K562 (cell line): ENCODE data around the gene CYSRT1. TPM values are rescaled to one million over a fixed set of nuclear protein-coding genes. Genes with fewer than 3 reads are reported as not detected.

Experiments
- ATAC-seq: fragments of 200-7000 bp; cut with Tn5 transposase; 3 replicates; pipeline ENCODE4 v1.9.1; 2020; ENCODE audit warnings: moderate library complexity
- BruUV-seq: library from RNA; stranded (reverse); fragments of 400-500 nt; replicated peaks from 2 replicates; lab custom pipeline; 2021; lab: Mats Ljungman, UMichigan
- CTCF ChIA-PET: fragments of 300-600 bp; formaldehyde crosslinking; extraction: SDS; loops from one replicate; lab custom pipeline; 2021; ENCODE audit warnings: low intra/inter-chr PET ratio; lab: Yijun Ruan, JAX
- POLR2A ChIA-PET: fragments of 300-600, 350-650 bp; sonication (Branson Sonifier 250); formaldehyde crosslinking; extraction: SDS; loops from one replicate; lab custom pipeline; 2021; ENCODE audit warnings: antibody characterized with exemption, inconsistent platforms; lab: Yijun Ruan, JAX
- DNase-seq, 4 experiments: peaks; one replicate each; pipeline versions ENCODE4 v3.0.0 to v3.0.0-alpha.2; 2011 to 2018; ENCODE audit warnings: low spot score in 3 of 4, mixed read lengths in 3 of 4; ENCODE audit errors: extremely low read depth in 1 of 4
- FAIRE-seq: peaks from 2 replicates; lab custom pipeline; 2011; peaks lifted over from hg19 to GRCh38; lab: Jason Lieb, UNC
- H2AFZ ChIP-seq: 2 replicates; pipeline ENCODE4 v1.6.0; 2011; ENCODE audit warnings: low read depth, low read length, control low read depth, inconsistent platforms
- H3K27ac ChIP-seq: fragments of 200-600 bp; 3 replicates; pipeline ENCODE4 v1.8.0; 2011; ENCODE audit warnings: low read depth, mild to moderate bottlenecking, control low read depth, inconsistent platforms, low read length, moderate library complexity, mixed read lengths; ENCODE audit errors: extremely low read depth
- H3K27me3 ChIP-seq, 2 experiments: fragments of 300-600 bp in 1 of 2; 2 replicates in 1 of 2; 3 replicates in 1 of 2; pipeline versions ENCODE4 v1.6.0 to v1.8.0; 2011; ENCODE audit warnings: inconsistent platforms in 2 of 2, low read length in 2 of 2, mild to moderate bottlenecking in 1 of 2, mixed read lengths in 1 of 2, moderate library complexity in 1 of 2; ENCODE audit not compliant: control insufficient read depth in 2 of 2, insufficient read depth in 2 of 2
- H3K36me3 ChIP-seq: fragments of 300-600 bp; 3 replicates; pipeline ENCODE4 v1.8.0; 2011; ENCODE audit warnings: mild to moderate bottlenecking, low read length, inconsistent platforms; ENCODE audit not compliant: control insufficient read depth, insufficient read depth
- H3K4me1 ChIP-seq, 2 experiments: fragments of 200-600 bp in 1 of 2; replicated peaks in 1 of 2; 2 replicates in 1 of 2; 3 replicates in 1 of 2; pipeline versions ENCODE4 v1.5.1 to v1.8.0; 2011; ENCODE audit warnings: inconsistent platforms in 2 of 2, low read length in 2 of 2, mild to moderate bottlenecking in 1 of 2, mixed read lengths in 1 of 2, moderate library complexity in 1 of 2; ENCODE audit not compliant: control insufficient read depth in 2 of 2, insufficient read depth in 2 of 2
- H3K4me2 ChIP-seq: 2 replicates; pipeline ENCODE4 v1.6.1; 2011; ENCODE audit warnings: low read length, control low read depth, inconsistent platforms, mixed read lengths; ENCODE audit not compliant: insufficient read depth
- H3K4me3 ChIP-seq: fragments of 200-600 bp; sonication (generic), shearing (Covaris generic); 2 replicates; pipeline ENCODE4 v1.5.1; 2016; ENCODE audit warnings: control low read depth, inconsistent platforms
- H3K79me2 ChIP-seq: fragments of 200-600 bp; 3 replicates; pipeline ENCODE4 v1.8.0; 2011; ENCODE audit warnings: low read length, inconsistent platforms; ENCODE audit not compliant: control insufficient read depth, insufficient read depth
- H3K9ac ChIP-seq, 2 experiments: 2 replicates each; pipeline versions ENCODE4 v1.6.0 to v1.6.1; 2011; ENCODE audit warnings: low read depth in 2 of 2, low read length in 2 of 2, control low read depth in 1 of 2, inconsistent platforms in 1 of 2, mild to moderate bottlenecking in 1 of 2, mixed read lengths in 1 of 2; ENCODE audit not compliant: insufficient read depth in 1 of 2
- H3K9me1 ChIP-seq: one replicate; pipeline ENCODE4 v1.6.0; 2011; ENCODE audit warnings: inconsistent platforms, mild to moderate bottlenecking, low read length, moderate library complexity; ENCODE audit not compliant: control insufficient read depth, insufficient read depth
- H3K9me3 ChIP-seq: replicated peaks from 2 replicates; pipeline ENCODE4 v1.5.1; 2011; ENCODE audit warnings: low read depth, low read length, inconsistent platforms; ENCODE audit not compliant: control insufficient read depth, insufficient read depth
- H4K20me1 ChIP-seq: replicated peaks from 2 replicates; pipeline ENCODE4 v1.6.1; 2011; ENCODE audit warnings: low read length, inconsistent platforms, mixed read lengths; ENCODE audit not compliant: control insufficient read depth, insufficient read depth
- BHLHE40 ChIP-seq: IDR thresholded peaks from 2 replicates; pipeline ENCODE4 v1.6.1; 2011; ENCODE audit warnings: low read length, improper control_type of control experiment
- FOXA1 ChIP-seq: fragments of 450-650 bp; IDR thresholded peaks from 2 replicates; pipeline ENCODE4 v1.6.1; 2016; ENCODE audit warnings: mild to moderate bottlenecking, borderline replicate concordance
- GABPB2 ChIP-seq: fragments of 250-450 bp; sonication (Bioruptor Pico); conservative IDR thresholded peaks from 2 replicates; pipeline ENCODE4 v1.5.1; 2021; ENCODE audit warnings: mild to moderate bottlenecking
- HNRNPL ChIP-seq: fragments of 200-400 bp; formaldehyde crosslinking; IDR thresholded peaks from 2 replicates; pipeline ENCODE4 v1.6.1; 2017; ENCODE audit warnings: low read depth, mild to moderate bottlenecking, low read length
- OTX1 ChIP-seq: fragments of 450-650 bp; formaldehyde crosslinking; IDR thresholded peaks from 2 replicates; pipeline ENCODE4 v1.4.0; 2022; ENCODE audit warnings: mild to moderate bottlenecking
- POLR2G ChIP-seq: fragments of 200-400 bp; formaldehyde crosslinking; IDR thresholded peaks from 2 replicates; pipeline ENCODE4 v1.6.1; 2017; ENCODE audit warnings: low read depth, mild to moderate bottlenecking, antibody characterized with exemption, low read length, moderate library complexity
- RBFOX2 ChIP-seq: fragments of 200-400 bp; formaldehyde crosslinking; IDR thresholded peaks from 2 replicates; pipeline ENCODE4 v1.6.1; 2017; ENCODE audit warnings: low read depth, mild to moderate bottlenecking, low read length, moderate library complexity
- WGBS: fragments of 100-300 bp; shearing (Covaris generic); methylation state at CpG from one replicate; pipeline ENCODE4 v1.1.6; 2016; ENCODE audit warnings: low coverage, mixed read lengths; ENCODE audit not compliant: insufficient coverage; ENCODE audit errors: missing lambda C conversion rate; 5-methylcytosine and 5-hydroxymethylcytosine counted together
- in situ Hi-C: fragments of 300-500 bp; cut with MboI; formaldehyde crosslinking; loops from 4 replicates; pipeline ENCODE4 v1.15.0; 2018; ENCODE audit warnings: inconsistent platforms, mixed read lengths
- intact Hi-C: fragments of 100-400 bp; cut with micrococcal nuclease; formaldehyde crosslinking; loops from 2 replicates; pipeline ENCODE4 v1.14.2; 2022
- polyA plus RNA-seq, 8 experiments: library from polyadenylated mRNA; depleted of rRNA in 4 of 8; stranded (reverse) in 5 of 8; unstranded in 3 of 8; fragments of >200 nt; fragmentation: Nextera tagmentation in 2 of 8; fragmentation: Illumina TruSeq in 1 of 8; extraction: Ambion mirVana in 2 of 8; extraction: Trizol in 1 of 8; gene quantifications; 2 replicates each; pipeline versions ENCODE4 v1.2.1 to v1.2.3, GENCODE V29; 2011 to 2014; ENCODE audit warnings: inconsistent platforms in 1 of 8, missing spikeins in 1 of 8
- total RNA-seq, 7 experiments: library from RNA; depleted of rRNA in 6 of 7; stranded (reverse); fragments of >200 nt in 6 of 7; fragmentation: Illumina TruSeq in 2 of 7; extraction: Trizol in 2 of 7; gene quantifications; 2 replicates each; pipeline versions ENCODE4 v1.2.1 to v1.2.3, GENCODE V29; 2011 to 2021; ENCODE audit warnings: low replicate concordance in 1 of 7
- TF ChIP-seq, protein P1 (sequence below): sonication (generic); formaldehyde crosslinking; IDR thresholded peaks from 2 replicates; pipeline ENCODE4 v1.8.1; 2023; ENCODE audit warnings: mild to moderate bottlenecking, missing genetic modification reagents

CYSRT1 gene
- total and polyA plus RNA-seq, 9 of the 15 experiments (the other 6 are each of a cell fraction or from before 2014, with no cell fraction given) = 0.04 to 1.4 (median 0.42) TPM; not detected in 3

DNA sequence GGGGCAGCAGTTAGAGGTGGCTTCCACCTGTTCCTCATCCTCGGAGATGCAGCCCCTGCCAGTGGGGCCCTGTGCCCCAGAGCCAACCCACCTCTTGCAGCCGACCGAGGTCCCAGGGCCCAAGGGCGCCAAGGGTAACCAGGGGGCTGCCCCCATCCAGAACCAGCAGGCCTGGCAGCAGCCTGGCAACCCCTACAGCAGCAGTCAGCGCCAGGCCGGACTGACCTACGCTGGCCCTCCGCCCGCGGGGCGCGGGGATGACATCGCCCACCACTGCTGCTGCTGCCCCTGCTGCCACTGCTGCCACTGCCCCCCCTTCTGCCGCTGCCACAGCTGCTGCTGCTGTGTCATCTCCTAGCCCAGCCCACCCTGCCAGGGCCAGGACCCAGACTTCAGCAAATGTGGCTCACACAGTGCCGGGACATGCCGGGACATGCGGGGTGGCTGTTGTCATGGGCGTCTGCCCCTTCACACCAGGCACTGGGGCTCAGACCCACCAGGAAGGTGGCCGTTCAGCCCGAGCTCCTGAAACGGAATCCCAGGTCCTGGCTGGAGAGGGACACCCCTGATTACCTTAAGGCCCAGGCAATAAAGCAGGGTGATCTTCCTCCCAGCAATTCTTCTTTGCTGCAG lies 841 bp downstream of the CYSRT1 start:
- H3K9ac ChIP-seq = peak overlapping the region in 1 of 2 experiments; percentile 81; a peak in 2 of 4 replicates
- CTCF ChIA-PET = interaction anchor here (0.6 kb wide), 1 partner anchor 48 kb away, joined by 3 read pairs; no protein-coding TSS in a partner anchor
- no peaks in the 10 kb centered on the region for H3K9me1 ChIP-seq
- DNase-seq = no peak
- no peak overlapping the region for H2AFZ ChIP-seq
- in situ Hi-C loops (loop anchor here (5.0 to 25.0 kb wide), 3 partner anchors 39 to 439 kb away; partner anchors contain the start of genes ANAPC2, CCDC183, SSNA1 and TMEM141), intact Hi-C loops (loop anchor here (2.0 kb wide), 2 partner anchors 107 to 175 kb away; no protein-coding TSS in a partner anchor)
- no TSS peak for BruUV-seq
- no peaks in the 10 kb centered on the region for H3K27me3 ChIP-seq
- no peaks in the 10 kb centered on the region for H4K20me1 ChIP-seq
- WGBS = 62% methylated on average over 20 of the region's 21 CpGs
- no peak overlapping the region for H3K27ac ChIP-seq
- no peak overlapping the region for H3K4me3 ChIP-seq
- POLR2A ChIA-PET = interaction anchor here (0.5 to 1.4 kb wide), 3 partner anchors 15 to 690 kb away, joined by 3 to 5 read pairs (median 4); partner anchors contain the start of gene TUBB4B
- no peaks in the 10 kb centered on the region for H3K9me3 ChIP-seq
- H3K79me2 ChIP-seq = no peaks in the 10 kb centered on the region
- H3K36me3 ChIP-seq = no peaks in the 10 kb centered on the region
- ATAC-seq = no peak
- TF ChIP-seq BHLHE40 (no peak), HNRNPL (peak; percentile 73; the same call in 1 of the 2 replicates), OTX1 (CRISPR knock-in tag) (0 out of 2 replicates have a peak, but pooled peaks have one; percentile 44), RBFOX2 (0 out of 2 replicates have a peak, but pooled peaks have one; percentile 23), FOXA1 (no peak), POLR2G (peak; percentile 49; the same call in 1 of the 2 replicates), GABPB2 (CRISPR knock-in tag) (no peak)
- TF ChIP-seq, protein P1, sequence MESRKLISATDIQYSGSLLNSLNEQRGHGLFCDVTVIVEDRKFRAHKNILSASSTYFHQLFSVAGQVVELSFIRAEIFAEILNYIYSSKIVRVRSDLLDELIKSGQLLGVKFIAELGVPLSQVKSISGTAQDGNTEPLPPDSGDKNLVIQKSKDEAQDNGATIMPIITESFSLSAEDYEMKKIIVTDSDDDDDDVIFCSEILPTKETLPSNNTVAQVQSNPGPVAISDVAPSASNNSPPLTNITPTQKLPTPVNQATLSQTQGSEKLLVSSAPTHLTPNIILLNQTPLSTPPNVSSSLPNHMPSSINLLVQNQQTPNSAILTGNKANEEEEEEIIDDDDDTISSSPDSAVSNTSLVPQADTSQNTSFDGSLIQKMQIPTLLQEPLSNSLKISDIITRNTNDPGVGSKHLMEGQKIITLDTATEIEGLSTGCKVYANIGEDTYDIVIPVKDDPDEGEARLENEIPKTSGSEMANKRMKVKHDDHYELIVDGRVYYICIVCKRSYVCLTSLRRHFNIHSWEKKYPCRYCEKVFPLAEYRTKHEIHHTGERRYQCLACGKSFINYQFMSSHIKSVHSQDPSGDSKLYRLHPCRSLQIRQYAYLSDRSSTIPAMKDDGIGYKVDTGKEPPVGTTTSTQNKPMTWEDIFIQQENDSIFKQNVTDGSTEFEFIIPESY (CRISPR knock-in tag) = no peak
- no peak for FAIRE-seq
- H3K4me1 ChIP-seq = peaks cover 21 to 95% of the 10 kb centered on the region in 2 experiments
- no peak overlapping the region for H3K4me2 ChIP-seq
